Gastroesophageal sphincter (tissue), 4 donors: ENCODE measurements around the gene ZNF415. TPM values are rescaled to one million over a fixed set of nuclear protein-coding genes. Genes with fewer than 3 reads are reported as not detected.
"Not testable (repeated sequence)": the region's sequence is repeated elsewhere in the genome, so short reads cannot be mapped to it uniquely, and the experiment has no call there.

Experiments used
- ATAC-seq: fragments of 150-250 bp; one replicate; pipeline ENCODE4 v1.9.1; 2016; ENCODE audit warnings: mild to moderate bottlenecking, moderate library complexity
- H3K27ac ChIP-seq, 4 donors: fragments of 200-600 bp; sonication (generic) in 3 of 4; 1 replicate in 3 of 4; 2 replicates in 1 of 4; pipeline ENCODE4 v1.5.1; 2016 to 2019
- H3K27me3 ChIP-seq: fragments of 200-600 bp; sonication (generic); one replicate; pipeline ENCODE4 v1.5.1; 2019
- H3K36me3 ChIP-seq, 2 donors: fragments of 200-600 bp; sonication (generic); one replicate each; pipeline ENCODE4 v1.5.1; 2019; ENCODE audit warnings: control low read depth in 1 of 2
- H3K4me1 ChIP-seq, 3 donors: fragments of 200-600 bp; sonication (generic); 1 replicate in 2 of 3; 2 replicates in 1 of 3; pipeline ENCODE4 v1.5.1; 2016 to 2019; ENCODE audit warnings: control low read depth in 2 of 3
- H3K4me3 ChIP-seq, 2 donors: fragments of 200-600 bp; sonication (generic); one replicate each; pipeline ENCODE4 v1.5.1; 2019; ENCODE audit warnings: mild to moderate bottlenecking in 1 of 2, moderate library complexity in 1 of 2
- H3K9me3 ChIP-seq, 3 donors: fragments of 200-600 bp; sonication (generic); one replicate each; pipeline ENCODE4 v1.5.1; 2017 to 2019; ENCODE audit warnings: control low read depth in 2 of 3
- EP300 ChIP-seq: sonication (generic); formaldehyde crosslinking; IDR thresholded peaks from one replicate; pipeline ENCODE4 v1.6.1; 2017; ENCODE audit warnings: antibody characterized with exemption, mild to moderate bottlenecking
- POLR2A ChIP-seq, 2 donors: fragments of 450-650 bp; IDR thresholded peaks; one replicate each; pipeline ENCODE4 v1.6.1; 2017; ENCODE audit warnings: antibody characterized with exemption in 2 of 2, mild to moderate bottlenecking in 2 of 2, moderate library complexity in 1 of 2
- POLR2AphosphoS5 ChIP-seq: sonication (generic); formaldehyde crosslinking; IDR thresholded peaks from one replicate; pipeline ENCODE4 v1.6.1; 2017; ENCODE audit warnings: antibody characterized with exemption
- WGBS, 2 donors: methylation state at CpG; one replicate each; pipeline ENCODE4 v1.1.5; 2018; ENCODE audit warnings: low coverage in 1 of 2; 5-methylcytosine and 5-hydroxymethylcytosine counted together
- total RNA-seq, 4 donors: library from RNA; depleted of rRNA; stranded (reverse); fragments of >200 nt; gene quantifications; one replicate each; pipeline ENCODE4 v1.1.0, GENCODE V29; 2016
- TF ChIP-seq, protein P1 (sequence below), 4 experiments: fragments of 200-600 bp in 2 of 4; fragments of 450-650 bp in 2 of 4; sonication (generic) in 1 of 4; IDR thresholded peaks; one replicate each; pipeline ENCODE4 v1.5.1; 2017 to 2019; ENCODE audit warnings: antibody characterized with exemption in 4 of 4, mild to moderate bottlenecking in 2 of 4, moderate library complexity in 2 of 4

The ZNF415 gene
- total RNA-seq, 4 donors from 2014 or later, result 8.6 to 35.0 (median 14.1) TPM

DNA sequence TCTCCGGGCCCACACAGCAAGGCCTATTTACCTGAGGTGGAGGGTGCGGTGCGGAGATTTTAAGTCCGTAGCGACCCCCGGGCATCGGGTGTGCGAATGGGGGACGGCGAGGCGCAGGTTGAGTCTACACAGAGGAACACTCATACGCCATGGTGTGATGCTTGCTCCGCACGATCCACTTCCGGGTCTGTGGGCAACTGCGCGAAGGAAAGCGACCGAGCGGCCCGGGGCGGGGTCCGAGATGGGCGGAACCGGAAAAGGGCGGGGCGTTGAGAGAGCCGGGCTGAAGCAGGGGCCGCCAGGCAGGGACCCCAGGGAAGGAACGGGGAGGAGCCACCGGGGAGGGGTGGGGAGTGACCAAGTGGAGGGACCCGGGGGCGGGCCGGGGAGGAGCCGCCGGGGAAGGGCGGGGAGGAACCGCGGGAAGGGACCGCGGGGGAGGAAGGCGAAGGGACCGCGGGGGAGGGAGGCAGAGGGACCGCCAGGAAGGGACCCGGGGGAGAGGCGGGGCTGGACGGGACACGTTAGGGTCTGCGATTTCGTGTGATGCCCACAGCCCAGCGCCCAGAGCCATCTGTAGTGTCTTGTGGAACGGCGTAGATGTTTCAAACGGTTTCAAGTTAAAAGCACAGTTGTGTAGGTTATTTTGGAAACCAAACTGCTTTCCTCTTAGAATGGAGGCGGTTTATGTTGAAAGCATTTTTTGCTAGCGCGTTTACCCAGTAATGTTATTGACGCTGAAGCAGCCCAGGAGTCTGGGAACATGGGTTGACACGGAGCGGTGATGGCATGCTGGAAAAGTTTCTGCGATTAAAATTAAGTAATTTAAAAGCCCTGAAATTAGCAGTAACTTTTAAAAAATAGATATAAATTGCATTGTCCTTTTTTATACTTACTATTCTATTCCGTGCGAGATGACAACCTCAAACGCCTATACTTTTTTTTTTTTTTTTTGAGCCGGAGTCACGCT, 29.2 kb downstream of the ZNF415 start, which contains the start of gene ZNF160:
ZNF160 (minus strand) TSS at position 189 of the 970 bp plus-strand sequence. CDS start 17,146 bp downstream, outside the sequence.
- TF ChIP-seq, protein P1, sequence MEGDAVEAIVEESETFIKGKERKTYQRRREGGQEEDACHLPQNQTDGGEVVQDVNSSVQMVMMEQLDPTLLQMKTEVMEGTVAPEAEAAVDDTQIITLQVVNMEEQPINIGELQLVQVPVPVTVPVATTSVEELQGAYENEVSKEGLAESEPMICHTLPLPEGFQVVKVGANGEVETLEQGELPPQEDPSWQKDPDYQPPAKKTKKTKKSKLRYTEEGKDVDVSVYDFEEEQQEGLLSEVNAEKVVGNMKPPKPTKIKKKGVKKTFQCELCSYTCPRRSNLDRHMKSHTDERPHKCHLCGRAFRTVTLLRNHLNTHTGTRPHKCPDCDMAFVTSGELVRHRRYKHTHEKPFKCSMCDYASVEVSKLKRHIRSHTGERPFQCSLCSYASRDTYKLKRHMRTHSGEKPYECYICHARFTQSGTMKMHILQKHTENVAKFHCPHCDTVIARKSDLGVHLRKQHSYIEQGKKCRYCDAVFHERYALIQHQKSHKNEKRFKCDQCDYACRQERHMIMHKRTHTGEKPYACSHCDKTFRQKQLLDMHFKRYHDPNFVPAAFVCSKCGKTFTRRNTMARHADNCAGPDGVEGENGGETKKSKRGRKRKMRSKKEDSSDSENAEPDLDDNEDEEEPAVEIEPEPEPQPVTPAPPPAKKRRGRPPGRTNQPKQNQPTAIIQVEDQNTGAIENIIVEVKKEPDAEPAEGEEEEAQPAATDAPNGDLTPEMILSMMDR (IDR thresholded peaks at IDR 0.05), result no peak
- peak; percentile 94 for TF ChIP-seq POLR2AphosphoS5
- no peak for TF ChIP-seq EP300
- TF ChIP-seq POLR2A (IDR thresholded peaks at IDR 0.05), result peak; percentile 71 to 84
- Histone ChIP-seq H3K4me3 (peak within 1 kb of the TSS; percentile 74 to 91), H3K27me3 (no peaks in the 10 kb centered on the region), H3K9me3 (no peaks in the 10 kb centered on the region), H3K36me3 (peaks cover 0 to 20% of the 10 kb centered on the region in 2 donors), H3K4me1 (peaks cover 0 to 37% (median 12%) of the 10 kb centered on the region in 3 donors), H3K27ac (peak within 1 kb of the TSS; percentile 79 to 95 (median 94))
- WGBS, 2 donors, result 0 to 1% methylated on average over 16 to 23 of the region's 67 CpGs
- peak; percentile 100 for ATAC-seq

DNA sequence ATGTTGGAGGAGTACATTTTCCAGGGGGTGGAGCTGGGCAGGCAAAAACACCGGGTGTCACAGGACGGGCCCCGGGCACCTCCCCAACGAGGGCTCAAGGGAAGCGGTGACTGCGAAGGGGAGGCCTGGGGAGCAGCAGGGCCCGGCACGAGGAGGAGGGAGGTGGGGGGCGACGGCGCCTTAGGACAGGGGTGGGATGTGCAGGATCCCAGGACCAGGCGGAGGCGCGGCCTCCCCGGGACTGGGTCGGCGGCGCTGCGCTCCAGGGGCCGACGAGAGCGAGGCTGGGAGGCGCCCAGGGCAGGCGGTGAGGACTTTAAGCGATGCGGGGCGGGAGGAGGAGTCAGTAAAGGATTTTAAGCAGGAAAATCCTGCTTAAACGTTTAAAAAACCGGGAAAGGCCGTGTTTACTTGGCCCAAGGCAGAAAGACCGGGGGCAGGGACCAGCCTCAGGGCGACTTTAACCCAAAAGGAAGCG, 29.9 kb downstream of the ZNF415 start:
- ATAC-seq, result peak; percentile 16

DNA sequence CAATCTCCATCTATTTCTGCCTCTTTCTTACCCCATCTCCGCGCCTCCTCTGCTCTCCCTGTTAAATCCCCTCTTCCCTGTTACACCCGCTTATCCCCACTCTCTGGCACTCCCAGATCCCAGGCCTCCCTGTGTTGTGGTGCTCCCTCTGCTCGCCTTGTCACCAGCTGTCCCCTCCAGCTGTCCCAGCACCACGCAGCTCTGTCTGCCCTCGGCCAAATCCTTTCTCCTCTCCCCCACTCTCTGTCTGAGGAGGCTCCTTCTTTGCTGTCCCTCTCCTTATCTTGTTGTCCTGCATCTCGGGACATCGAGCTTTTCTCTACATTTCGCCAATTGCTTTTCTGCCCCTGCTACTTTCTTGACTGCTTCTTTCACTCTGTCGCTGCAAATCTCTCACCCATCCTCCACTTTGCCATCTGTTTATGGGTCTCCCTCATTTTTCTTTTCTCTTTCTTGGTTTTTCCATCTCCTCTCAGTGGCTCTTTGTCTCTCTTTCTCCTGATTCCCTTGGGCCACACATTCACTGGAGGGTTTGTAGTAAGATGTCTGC, 30.4 kb downstream of the ZNF415 start:
- 14 to 20% methylated on average over 7 to 10 of the region's 10 CpGs for WGBS, 2 donors
- ATAC-seq, result no peak
- Histone ChIP-seq H3K27ac (peak overlapping the region; percentile 79 to 95 (median 94)), H3K4me3 (peak overlapping the region; percentile 74 to 91), H3K4me1 (peaks cover 0 to 37% (median 12%) of the 10 kb centered on the region in 3 donors), H3K36me3 (peaks cover 0 to 21% of the 10 kb centered on the region in 2 donors), H3K9me3 (no peaks in the 10 kb centered on the region), H3K27me3 (no peaks in the 10 kb centered on the region)
- TF ChIP-seq EP300 (no peak), POLR2AphosphoS5 (no peak)
- TF ChIP-seq, protein P1 (IDR thresholded peaks at IDR 0.05), result no peak

More for the DNA sequence above, 29.9 kb downstream of the ZNF415 start:
- H3K27ac ChIP-seq, result peak overlapping the region; percentile 79 to 95 (median 94)
- H3K4me3 ChIP-seq, result peak overlapping the region; percentile 74 to 91
- H3K27me3 ChIP-seq, result no peaks in the 10 kb centered on the region
- 0 to 1% methylated on average over 15 to 26 of the region's 33 CpGs for WGBS, 2 donors
- TF ChIP-seq EP300 (no peak), POLR2AphosphoS5 (no peak), POLR2A (IDR thresholded peaks at IDR 0.05) (no peak)
- TF ChIP-seq, protein P1 (IDR thresholded peaks at IDR 0.05), result no peak
- no peaks in the 10 kb centered on the region for H3K9me3 ChIP-seq
- peaks cover 0 to 20% of the 10 kb centered on the region in 2 donors for H3K36me3 ChIP-seq
- peaks cover 0 to 37% (median 12%) of the 10 kb centered on the region in 3 donors for H3K4me1 ChIP-seq

GRCh38 chr19:53101518-53101917, 31.2 kb downstream of the ZNF415 start:
- Histone ChIP-seq H3K36me3 (peaks cover 0 to 22% of the 10 kb centered on the region in 2 donors), H3K4me1 (peaks cover 0 to 37% (median 12%) of the 10 kb centered on the region in 3 donors), H3K27ac (no peak overlapping the region), H3K27me3 (no peaks in the 10 kb centered on the region), H3K9me3 (no peaks in the 10 kb centered on the region), H3K4me3 (peak overlapping the region in 1 of 2 donors; percentile 91)
- TF ChIP-seq EP300 (no peak), POLR2A (IDR thresholded peaks at IDR 0.05) (no peak), POLR2AphosphoS5 (no peak)
- TF ChIP-seq, protein P1 (IDR thresholded peaks at IDR 0.05), result no peak
- 18 to 31% methylated on average over 1 of the region's 1 CpG for WGBS, 2 donors
- no peak for ATAC-seq

GRCh38 chr19:53098570-53098969, 34.1 kb downstream of the ZNF415 start:
- not testable (repeated sequence) for H3K9me3 ChIP-seq, H3K4me3 ChIP-seq, H3K27me3 ChIP-seq, ATAC-seq, H3K27ac ChIP-seq
- peaks cover 0 to 28% of the 10 kb centered on the region in 2 donors for H3K36me3 ChIP-seq
- WGBS, 2 donors, result 82 to 96% methylated on average over 10 to 13 of the region's 14 CpGs
- H3K4me1 ChIP-seq, result peaks cover 0 to 30% (median 12%) of the 10 kb centered on the region in 3 donors

DNA sequence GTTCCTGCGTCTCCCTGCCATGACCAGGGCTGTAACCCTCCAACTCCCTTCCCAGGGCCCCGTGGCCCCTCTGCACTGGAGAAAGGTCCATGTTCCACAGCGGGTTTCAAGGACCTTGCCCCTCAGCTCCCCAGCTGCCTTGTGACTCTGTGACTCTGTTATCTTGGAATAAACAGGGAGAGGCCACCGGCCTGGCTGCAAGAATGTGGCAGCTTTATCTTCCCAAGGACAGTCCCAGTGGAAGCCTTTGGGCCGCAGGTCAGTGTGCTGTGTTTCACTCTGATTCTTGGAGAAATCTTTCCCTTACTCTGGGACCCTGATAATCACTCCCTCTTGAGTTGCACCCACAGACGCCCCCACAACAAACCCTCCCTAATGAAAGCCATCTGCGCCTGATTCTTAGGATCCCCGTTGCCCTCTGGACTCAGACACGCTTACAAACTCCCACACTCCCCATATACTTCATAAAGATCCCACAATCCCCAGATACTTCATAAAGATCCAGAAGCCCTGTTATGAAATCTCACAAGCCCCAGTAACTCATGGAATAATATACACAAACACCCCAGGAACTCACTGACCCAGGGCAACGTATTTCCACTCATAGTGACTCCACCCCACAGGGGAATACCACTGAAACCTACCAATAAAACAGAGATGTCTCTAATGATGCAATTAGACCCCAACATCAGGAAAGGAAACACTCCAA, 35.6 kb downstream of the ZNF415 start:
- ATAC-seq, H3K27me3 ChIP-seq, H3K4me3 ChIP-seq, H3K27ac ChIP-seq, H3K9me3 ChIP-seq: not testable (repeated sequence)
- peaks cover 0 to 24% (median 7%) of the 10 kb centered on the region in 3 donors for H3K4me1 ChIP-seq
- 50 to 76% methylated on average over 1 to 5 of the region's 10 CpGs for WGBS, 2 donors
- peaks cover 0 to 36% of the 10 kb centered on the region in 2 donors for H3K36me3 ChIP-seq

- not testable (repeated sequence) for H3K9me3 ChIP-seq, ATAC-seq, H3K4me3 ChIP-seq, H3K27me3 ChIP-seq, H3K27ac ChIP-seq
- WGBS, 2 donors, result 0 to 59% methylated on average over 1 to 4 of the region's 6 CpGs
- Histone ChIP-seq H3K4me1 (peaks cover 0 to 19% (median 1%) of the 10 kb centered on the region in 3 donors), H3K36me3 (peaks cover 0 to 38% of the 10 kb centered on the region in 2 donors)
Measured at GRCh38 chr19:53096579-53096978, 36.1 kb downstream of the ZNF415 start.
